PC-3 (cell line): ENCODE measurements around the gene RBKS.

Source experiments
- CTCF ChIP-seq: fragments of 300-600 bp; sonication (generic); conservative IDR thresholded peaks from 2 replicates; pipeline ENCODE4 v1.5.1; 2017; ENCODE audit warnings: antibody characterized with exemption, low read depth, mild to moderate bottlenecking, low read length
- EZH2 ChIP-seq: fragments of 300-600 bp; sonication (generic); IDR thresholded peaks from one replicate; pipeline ENCODE4 v1.6.1; 2017; ENCODE audit warnings: antibody characterized with exemption, mild to moderate bottlenecking, low read length; ENCODE audit not compliant: unreplicated experiment

- no peak for TF ChIP-seq CTCF
- no peak for TF ChIP-seq EZH2
Measured at GRCh38 chr2:27736890-27737204, 153.3 kb downstream of the RBKS start.
